Inferior parietal cortex (tissue), 1 donor: ENCODE results near the gene AOPEP.
"Not testable (repeated sequence)": the region's sequence is repeated elsewhere in the genome, so short reads cannot be mapped to it uniquely, and the experiment has no call there.

ENCODE experiments used
- DNase-seq: peaks from one replicate; pipeline ENCODE4 v3.0.0-alpha.2; 2016; ENCODE audit errors: extremely low spot score

The AOPEP gene

GRCh38 chr9:94818178-94818541, 91.7 kb downstream of the AOPEP start:
- DNase-seq: no peak

GRCh38 chr9:94819161-94819687, 92.7 kb downstream of the AOPEP start:
- DNase-seq: no peak

DNA sequence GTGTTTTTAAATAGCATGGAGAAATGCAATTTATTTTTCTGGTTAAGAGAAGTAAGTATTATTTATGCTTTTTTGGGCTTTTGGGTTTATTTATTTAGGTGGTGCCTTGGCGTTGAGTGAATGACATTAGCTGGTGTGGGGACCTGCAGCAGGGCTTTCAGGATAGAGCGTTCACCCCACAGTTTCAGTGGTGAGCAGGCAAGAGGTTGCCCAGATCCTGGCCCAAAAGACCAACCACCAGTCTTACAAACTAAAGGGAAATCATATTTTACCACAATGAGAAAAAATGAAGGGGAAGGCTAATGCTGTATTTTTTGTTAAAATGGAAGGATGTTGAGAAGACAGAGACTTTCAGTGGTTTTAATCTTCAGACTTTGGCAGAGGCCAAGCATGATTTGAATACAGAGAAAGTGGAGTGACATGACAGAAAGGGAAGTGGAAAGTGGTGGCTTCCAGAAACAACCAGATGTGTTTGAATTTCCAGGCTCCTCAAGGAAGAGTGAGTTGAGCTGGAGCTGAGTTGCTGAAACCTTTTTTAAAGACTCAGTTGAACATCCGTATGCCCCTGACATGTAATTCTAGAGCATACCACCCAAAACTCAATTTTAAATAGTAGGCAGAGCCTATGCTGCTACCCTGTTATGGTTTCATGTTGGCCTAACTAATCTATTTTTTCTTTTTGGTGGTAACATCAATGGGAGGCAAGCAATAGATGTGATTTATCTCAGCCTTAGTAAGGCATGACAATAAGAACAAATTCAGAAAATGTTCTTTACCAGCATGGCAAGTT, 94.8 kb downstream of the AOPEP start:
- no peak for DNase-seq

GRCh38 chr9:94822273-94822672, 95.8 kb downstream of the AOPEP start:
- no peak for DNase-seq

- DNase-seq: no peak
Observed at GRCh38 chr9:94823710-94824109, 97.2 kb downstream of the AOPEP start.

GRCh38 chr9:94824411-94824810, 97.9 kb downstream of the AOPEP start:
- DNase-seq: no peak

- DNase-seq: no peak
Observed at GRCh38 chr9:94824913-94825610, 98.6 kb downstream of the AOPEP start.

DNA sequence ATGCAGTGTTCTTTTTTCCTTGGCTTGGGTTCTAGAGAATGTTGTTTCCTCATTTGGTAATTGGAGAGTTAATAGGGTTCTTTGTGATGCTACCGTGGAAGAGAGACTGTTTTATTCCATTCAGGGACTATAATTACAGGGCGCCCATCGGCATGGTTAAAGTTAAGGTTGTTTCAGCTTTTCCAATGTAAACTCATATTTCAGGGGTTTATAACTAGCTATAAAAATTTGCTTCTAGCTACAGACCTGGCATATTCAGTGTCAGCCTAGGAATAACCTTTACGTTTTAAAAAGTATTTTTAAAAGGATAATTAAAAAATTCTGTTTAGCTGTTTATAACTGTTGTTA, 99.1 kb downstream of the AOPEP start:
- no peak for DNase-seq

DNA sequence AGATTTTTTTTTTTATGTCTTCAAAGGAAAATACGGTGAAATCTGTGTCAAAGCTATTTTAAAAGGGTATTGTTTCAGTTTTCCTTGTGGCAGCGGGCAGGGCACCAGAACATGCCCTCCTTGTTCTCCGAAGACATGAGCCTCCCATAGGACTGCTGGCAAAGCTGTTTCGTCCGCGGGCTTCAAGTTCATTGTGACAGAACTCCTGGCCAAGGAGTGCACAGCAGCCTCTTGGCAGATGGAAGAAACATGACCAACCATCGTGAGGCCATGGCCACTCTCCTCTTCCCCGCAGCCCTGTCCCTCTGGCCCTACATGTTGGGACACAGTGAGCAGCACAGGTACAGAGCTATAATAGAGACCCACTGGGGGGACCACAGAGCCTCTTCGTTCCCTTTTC, 99.5 kb downstream of the AOPEP start:
- no peak for DNase-seq

- DNase-seq: no peak
Observed at GRCh38 chr9:94826644-94827410, 100.3 kb downstream of the AOPEP start.

DNA sequence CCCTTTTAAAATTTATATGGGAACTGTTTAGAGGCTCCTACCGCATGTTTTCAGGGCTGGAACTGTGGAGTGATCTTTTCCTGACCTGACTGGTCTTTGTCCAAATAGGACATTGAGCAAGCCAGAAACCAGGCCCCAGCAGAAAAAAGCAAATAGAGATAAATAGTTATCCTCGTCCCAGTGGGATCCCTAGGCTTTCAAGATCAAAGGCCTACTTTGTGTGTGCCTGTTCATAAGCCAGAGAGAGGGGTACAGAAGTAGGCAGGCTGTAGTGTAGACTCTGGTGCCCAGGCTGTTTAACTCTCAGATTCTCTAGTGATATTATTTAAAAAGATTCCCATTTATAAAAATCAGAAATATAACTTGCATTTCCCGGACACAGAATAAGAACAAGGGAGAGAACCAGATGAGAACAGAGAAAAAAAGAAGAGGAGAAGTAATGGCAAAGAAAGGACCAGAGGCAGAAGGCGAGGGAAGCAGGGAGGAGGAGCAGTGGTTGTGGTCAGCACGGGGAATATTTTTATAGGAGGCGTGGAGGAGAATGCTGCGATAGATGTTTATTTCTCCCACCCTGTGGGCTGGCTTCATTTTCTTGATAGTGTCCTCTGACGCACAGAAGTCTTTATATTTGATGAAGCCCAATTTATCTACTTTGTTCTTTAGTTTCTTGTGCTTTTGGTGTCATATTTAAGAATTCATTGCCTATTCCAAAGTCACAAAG, 101.2 kb downstream of the AOPEP start:
- no peak for DNase-seq

DNA sequence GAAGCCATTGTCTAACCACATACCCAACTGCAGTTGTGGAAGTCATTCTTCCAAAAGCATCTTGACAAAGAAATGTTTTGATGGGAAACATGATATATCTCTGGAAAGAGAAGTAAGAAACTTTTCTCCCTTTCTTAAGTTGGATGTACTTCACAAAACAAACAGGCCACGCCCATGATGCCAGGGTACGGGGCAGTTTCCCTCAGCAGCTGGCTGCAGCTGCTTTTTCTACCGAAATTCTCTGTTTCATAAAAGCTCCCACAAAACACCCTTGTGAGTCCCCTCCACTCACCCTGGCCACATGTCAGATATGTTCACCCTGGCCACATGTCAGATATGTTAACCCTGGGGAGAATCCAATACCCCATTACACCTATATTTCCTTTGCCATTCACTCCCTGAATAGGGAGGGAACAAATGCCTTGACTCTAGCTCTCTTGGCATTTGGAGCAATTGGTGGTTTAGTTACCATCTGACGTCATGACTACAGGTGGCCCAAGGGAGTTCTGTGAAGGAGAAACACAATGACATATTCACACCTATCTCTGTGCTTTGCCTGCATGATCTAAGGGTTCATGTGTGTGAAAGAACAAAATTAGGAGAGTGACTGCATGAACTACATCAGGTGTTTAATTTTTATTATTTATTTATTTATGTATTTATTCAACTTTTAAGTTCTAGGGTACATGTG, 103.0 kb downstream of the AOPEP start:
- DNase-seq: no peak

- not testable (repeated sequence) for DNase-seq
Observed at GRCh38 chr9:94830071-94830604, 103.6 kb downstream of the AOPEP start.

DNA sequence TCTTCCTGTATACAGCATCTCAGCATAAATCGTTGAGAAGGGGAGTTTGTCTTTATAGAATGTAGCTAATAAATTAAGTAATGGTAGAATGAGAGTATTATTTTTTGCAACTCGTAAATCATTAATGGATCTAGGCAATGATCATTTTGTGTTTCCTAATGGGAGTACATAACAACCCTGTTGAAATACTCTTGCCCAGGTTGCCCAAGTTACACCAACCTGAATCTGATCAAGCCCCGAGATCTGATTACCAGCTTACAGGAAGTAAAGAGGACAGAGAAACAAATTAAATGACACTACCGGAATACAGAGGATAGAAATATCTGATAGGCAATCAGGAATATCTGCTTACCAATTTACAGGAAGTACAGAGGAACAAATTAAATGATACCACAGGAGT, 107.3 kb downstream of the AOPEP start:
- no peak for DNase-seq

DNA sequence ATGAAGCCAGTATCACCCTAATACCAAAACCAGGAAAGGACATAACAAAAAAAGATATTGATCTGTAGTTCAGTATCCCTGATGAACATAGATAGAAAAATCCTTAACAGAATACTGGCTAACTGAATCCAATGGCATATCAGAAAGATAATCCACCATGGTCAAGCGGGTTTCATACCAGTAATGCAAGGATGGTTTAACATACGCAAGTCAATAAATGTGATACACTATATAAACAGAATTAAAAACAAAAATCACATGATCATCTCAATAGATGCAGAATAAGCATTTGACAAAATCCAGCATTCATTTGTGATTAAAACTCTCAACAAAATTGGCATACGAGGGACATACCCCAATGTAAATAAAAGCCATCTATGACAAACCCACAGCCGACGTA, 110.9 kb downstream of the AOPEP start:
- DNase-seq: no peak

DNA sequence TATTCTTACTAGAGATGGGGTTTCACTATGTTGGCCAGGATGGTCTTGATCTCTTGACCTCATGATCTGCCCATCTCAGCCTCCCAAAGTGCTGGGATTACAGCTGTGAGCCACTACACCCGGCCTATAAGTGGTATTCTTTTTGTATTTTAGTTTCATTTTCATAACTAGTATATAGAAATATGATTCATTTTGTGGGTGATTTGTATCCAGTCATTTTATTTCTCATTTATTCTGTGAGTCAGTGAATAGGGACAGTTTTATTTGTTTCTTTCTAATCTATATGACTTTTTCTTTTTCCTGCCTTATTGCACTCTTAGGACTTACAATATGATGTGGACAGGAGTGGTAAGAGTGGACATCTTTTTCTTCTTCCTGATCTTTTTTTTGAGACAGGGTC, 112.9 kb downstream of the AOPEP start:
- DNase-seq: no peak

DNA sequence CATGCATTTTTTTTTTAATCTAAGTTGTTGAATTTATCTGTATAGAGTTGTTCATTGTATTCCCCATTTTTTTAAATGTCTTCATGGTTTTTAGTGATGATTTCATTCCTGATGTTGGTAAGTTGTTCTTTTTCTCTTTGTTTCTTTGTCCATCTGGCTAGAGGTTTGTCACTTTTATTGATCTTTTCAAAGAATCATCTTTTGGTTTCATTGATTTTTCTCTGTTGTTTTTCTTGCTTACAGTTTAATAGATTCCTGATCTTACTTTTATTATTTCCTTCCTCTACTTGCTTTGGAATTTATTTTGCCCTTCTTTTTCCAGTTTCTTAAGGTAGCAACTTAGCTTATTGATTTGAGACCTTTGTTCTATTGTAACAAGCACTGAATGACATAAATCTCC, 114.2 kb downstream of the AOPEP start:
- no peak for DNase-seq

- no peak for DNase-seq
Observed at GRCh38 chr9:94843134-94843533, 116.6 kb downstream of the AOPEP start.

DNA sequence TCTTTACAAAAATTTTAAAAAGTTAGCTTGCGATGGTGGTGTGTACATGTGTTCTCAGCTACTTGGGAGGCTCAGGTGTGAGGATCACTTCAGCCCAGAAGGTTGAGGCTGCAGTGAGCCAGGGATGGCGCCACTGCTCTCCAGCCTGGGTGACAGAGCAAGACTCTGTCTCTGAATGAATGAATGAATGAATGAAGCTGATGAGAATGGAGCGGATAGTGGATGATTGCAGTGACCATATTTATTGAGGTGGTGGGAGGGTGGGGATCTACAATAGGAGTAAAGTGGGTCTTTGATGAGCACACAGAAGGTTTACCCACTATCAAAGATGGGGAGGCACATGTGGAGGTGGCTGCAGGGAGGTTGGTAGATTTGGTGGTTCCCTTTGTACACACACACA, 120.2 kb downstream of the AOPEP start:
- DNase-seq: no peak

- DNase-seq: no peak
Observed at GRCh38 chr9:94847486-94847885, 121.0 kb downstream of the AOPEP start.

DNA sequence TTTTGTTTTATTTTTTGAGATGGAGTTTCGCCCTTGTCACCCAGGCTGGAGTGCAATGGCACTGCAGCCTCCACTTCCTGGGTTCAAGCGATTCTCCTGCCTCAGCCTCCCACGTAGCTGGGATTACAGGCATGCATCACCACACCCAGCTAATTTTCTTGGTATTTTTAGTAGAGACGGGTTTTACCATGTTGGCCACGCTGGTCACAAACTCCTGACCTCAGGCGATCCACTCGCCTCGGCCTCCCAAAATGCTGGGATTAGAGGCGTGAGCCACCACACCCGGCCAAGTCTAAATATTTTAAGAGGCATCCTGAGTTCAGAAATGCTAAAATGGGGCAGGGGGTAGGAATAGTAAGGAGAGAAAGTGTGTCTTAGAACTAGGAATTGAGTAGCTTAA, 122.3 kb downstream of the AOPEP start:
- DNase-seq: not testable (repeated sequence)
